OCI-LY7 (cell line): Measurements from ENCODE around the gene COL9A1.

Experiments
- EZH2phosphoT487 ChIP-seq: fragments of 200-600 bp; sonication (generic); IDR thresholded peaks from 2 replicates; pipeline ENCODE4 v1.6.1; 2018; ENCODE audit warnings: low read depth, borderline replicate concordance, mild to moderate bottlenecking, mixed run types, antibody characterized with exemption, low read length, moderate library complexity, mixed read lengths
- TF ChIP-seq, protein P1 (sequence below): fragments of 200-600 bp; sonication (generic); conservative IDR thresholded peaks from 2 replicates; pipeline ENCODE4 v1.5.1; 2014; ENCODE audit warnings: mild to moderate bottlenecking, antibody characterized with exemption, low read length, moderate library complexity, mixed read lengths

DNA sequence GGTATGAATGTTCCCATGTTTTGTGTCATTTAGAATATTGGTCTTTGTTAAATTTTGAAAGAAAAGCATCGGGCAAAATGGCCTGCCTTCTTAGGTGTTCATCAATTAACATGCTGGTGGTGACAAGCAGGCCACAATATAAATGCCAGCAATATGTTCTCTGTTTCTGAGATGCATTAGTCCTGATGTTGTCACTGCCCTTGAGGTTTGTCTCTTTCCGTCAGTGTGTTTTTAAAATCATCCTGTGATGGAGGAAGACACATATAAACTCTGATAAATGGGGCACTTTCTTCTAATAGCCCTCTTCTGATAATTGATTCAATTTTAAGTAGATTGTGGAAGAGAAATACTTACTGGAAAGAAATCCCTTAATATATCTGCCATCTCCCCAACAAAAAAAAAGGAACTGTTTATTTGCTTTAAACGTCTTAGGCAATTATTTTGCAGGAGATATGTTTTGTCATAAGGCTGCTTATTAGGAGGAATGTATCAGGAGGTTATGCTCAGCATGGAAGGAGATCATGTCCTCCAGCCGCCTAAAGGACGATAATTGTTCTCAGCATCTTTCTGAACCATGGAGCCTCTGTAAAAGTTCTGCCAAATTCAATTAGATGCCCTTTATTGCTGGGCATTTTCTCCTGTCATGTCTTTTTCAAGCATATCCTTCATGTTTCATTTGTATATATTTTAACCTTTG lies 134.1 kb downstream of the COL9A1 start:
- TF ChIP-seq, protein P1, sequence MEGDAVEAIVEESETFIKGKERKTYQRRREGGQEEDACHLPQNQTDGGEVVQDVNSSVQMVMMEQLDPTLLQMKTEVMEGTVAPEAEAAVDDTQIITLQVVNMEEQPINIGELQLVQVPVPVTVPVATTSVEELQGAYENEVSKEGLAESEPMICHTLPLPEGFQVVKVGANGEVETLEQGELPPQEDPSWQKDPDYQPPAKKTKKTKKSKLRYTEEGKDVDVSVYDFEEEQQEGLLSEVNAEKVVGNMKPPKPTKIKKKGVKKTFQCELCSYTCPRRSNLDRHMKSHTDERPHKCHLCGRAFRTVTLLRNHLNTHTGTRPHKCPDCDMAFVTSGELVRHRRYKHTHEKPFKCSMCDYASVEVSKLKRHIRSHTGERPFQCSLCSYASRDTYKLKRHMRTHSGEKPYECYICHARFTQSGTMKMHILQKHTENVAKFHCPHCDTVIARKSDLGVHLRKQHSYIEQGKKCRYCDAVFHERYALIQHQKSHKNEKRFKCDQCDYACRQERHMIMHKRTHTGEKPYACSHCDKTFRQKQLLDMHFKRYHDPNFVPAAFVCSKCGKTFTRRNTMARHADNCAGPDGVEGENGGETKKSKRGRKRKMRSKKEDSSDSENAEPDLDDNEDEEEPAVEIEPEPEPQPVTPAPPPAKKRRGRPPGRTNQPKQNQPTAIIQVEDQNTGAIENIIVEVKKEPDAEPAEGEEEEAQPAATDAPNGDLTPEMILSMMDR = no peak
- TF ChIP-seq EZH2phosphoT487 = no peak
